SK-N-MC (cell line): ENCODE data around the gene FSTL4.

ENCODE experiments used
- EZH2 ChIP-seq: fragments of 200-600 bp; sonication (generic); IDR thresholded peaks from one replicate; pipeline ENCODE4 v1.6.1; 2017; ENCODE audit warnings: antibody characterized with exemption
- FOXP2 ChIP-seq: optimal IDR thresholded peaks from 2 replicates; pipeline ENCODE3; 2011; ENCODE audit warnings: mild to moderate bottlenecking, moderate library complexity; ENCODE audit not compliant: insufficient read depth; ENCODE audit errors: extremely low read length, control extremely low read depth
- POLR2AphosphoS5 ChIP-seq: IDR thresholded peaks from 2 replicates; pipeline ENCODE4 v1.6.1; 2012; ENCODE audit warnings: mild to moderate bottlenecking, low read depth, low read length, borderline replicate concordance

GRCh38 chr5:133336969-133337410 lies 275.4 kb downstream of the FSTL4 start:
- TF ChIP-seq FOXP2 (no peak), POLR2AphosphoS5 (no peak), EZH2 (no peak)
